OCI-LY1 (cell line): ENCODE measurements around the gene FAM185A.
"Not testable (repeated sequence)": the region's sequence is repeated elsewhere in the genome, so short reads cannot be mapped to it uniquely, and the experiment has no call there.

Source experiments
- H2AFZ ChIP-seq: fragments of 200-600 bp; sonication (generic), shearing (Covaris generic); 2 replicates; pipeline ENCODE4 v1.6.0; 2014; ENCODE audit warnings: antibody characterized with exemption, mild to moderate bottlenecking, low read length
- H3F3A ChIP-seq: fragments of 200-600 bp; sonication (generic), shearing (Covaris generic); 2 replicates; pipeline ENCODE4 v1.6.0; 2014; ENCODE audit warnings: mild to moderate bottlenecking, antibody characterized with exemption, low read length, moderate library complexity; ENCODE audit not compliant: insufficient read depth
- H3K27ac ChIP-seq: fragments of 200-600 bp; sonication (generic); 2 replicates; pipeline ENCODE4 v1.5.1; 2014; ENCODE audit warnings: low read length, mixed run types, mild to moderate bottlenecking, low read depth; ENCODE audit not compliant: poor library complexity, severe bottlenecking
- H3K27me3 ChIP-seq: fragments of 200-600 bp; sonication (generic); 2 replicates; pipeline ENCODE4 v1.6.0; 2014; ENCODE audit warnings: antibody characterized with exemption, mild to moderate bottlenecking, low read length, moderate library complexity; ENCODE audit not compliant: insufficient read depth
- H3K36me3 ChIP-seq: fragments of 200-600 bp; sonication (generic); 2 replicates; pipeline ENCODE4 v1.6.1; 2014; ENCODE audit warnings: mild to moderate bottlenecking, antibody characterized with exemption, low read length, moderate library complexity, mixed read lengths; ENCODE audit not compliant: insufficient read depth
- H3K4me1 ChIP-seq: fragments of 200-600 bp; sonication (generic); 2 replicates; pipeline ENCODE4 v1.5.1; 2014; ENCODE audit warnings: mild to moderate bottlenecking, low read length, moderate library complexity; ENCODE audit not compliant: insufficient read depth, severe bottlenecking
- H3K4me2 ChIP-seq: fragments of 200-600 bp; sonication (generic), shearing (Covaris generic); 2 replicates; pipeline ENCODE4 v1.6.1; 2014; ENCODE audit warnings: low read length
- H3K4me3 ChIP-seq: fragments of 200-600 bp; sonication (generic); 2 replicates; pipeline ENCODE4 v1.5.1; 2014; ENCODE audit warnings: low read length, low read depth, mild to moderate bottlenecking, mixed read lengths; ENCODE audit not compliant: poor library complexity, severe bottlenecking
- H3K79me2 ChIP-seq: fragments of 200-600 bp; shearing (Covaris generic); 2 replicates; pipeline ENCODE4 v1.6.1; 2016; ENCODE audit warnings: mixed run types, low read length, mixed read lengths; ENCODE audit not compliant: insufficient read depth
- H3K9ac ChIP-seq: fragments of 200-600 bp; sonication (generic), shearing (Covaris generic); 2 replicates; pipeline ENCODE4 v1.6.1; 2014; ENCODE audit warnings: mild to moderate bottlenecking, low read length, mixed read lengths
- H3K9me2 ChIP-seq: fragments of 200-600 bp; sonication (generic), shearing (Covaris generic); 2 replicates; pipeline ENCODE4 v1.6.1; 2014; ENCODE audit warnings: low read depth, mild to moderate bottlenecking, low read length, mixed read lengths
- H3K9me3 ChIP-seq: fragments of 200-600 bp; shearing (Covaris generic); 2 replicates; pipeline ENCODE4 v1.6.1; 2014; ENCODE audit warnings: low read length, mixed read lengths
- H4K20me1 ChIP-seq: fragments of 200-600 bp; sonication (generic), shearing (Covaris generic); 2 replicates; pipeline ENCODE4 v1.6.0; 2016; ENCODE audit warnings: mild to moderate bottlenecking, low read length; ENCODE audit not compliant: insufficient read depth

The FAM185A gene

GRCh38 chr7:102778663-102779062 is 29.9 kb downstream of the FAM185A start:
- H3K36me3 ChIP-seq = peaks cover 17% of the 10 kb centered on the region
- not testable (repeated sequence) for H3K4me3 ChIP-seq, H3K27me3 ChIP-seq, H3K9me2 ChIP-seq, H3K4me1 ChIP-seq, H2AFZ ChIP-seq, H3K9ac ChIP-seq, H3K27ac ChIP-seq, H3K79me2 ChIP-seq, H4K20me1 ChIP-seq, H3F3A ChIP-seq, H3K9me3 ChIP-seq, H3K4me2 ChIP-seq

- not testable (repeated sequence) for H2AFZ ChIP-seq, H3K9me3 ChIP-seq, H3K9ac ChIP-seq, H3K9me2 ChIP-seq, H3K27ac ChIP-seq, H3K4me3 ChIP-seq, H4K20me1 ChIP-seq, H3K4me2 ChIP-seq, H3K4me1 ChIP-seq, H3F3A ChIP-seq, H3K27me3 ChIP-seq, H3K79me2 ChIP-seq
- H3K36me3 ChIP-seq = peaks cover 17% of the 10 kb centered on the region
These were observed 32.1 kb downstream of the FAM185A start for GRCh38 chr7:102780926-102781325.

DNA sequence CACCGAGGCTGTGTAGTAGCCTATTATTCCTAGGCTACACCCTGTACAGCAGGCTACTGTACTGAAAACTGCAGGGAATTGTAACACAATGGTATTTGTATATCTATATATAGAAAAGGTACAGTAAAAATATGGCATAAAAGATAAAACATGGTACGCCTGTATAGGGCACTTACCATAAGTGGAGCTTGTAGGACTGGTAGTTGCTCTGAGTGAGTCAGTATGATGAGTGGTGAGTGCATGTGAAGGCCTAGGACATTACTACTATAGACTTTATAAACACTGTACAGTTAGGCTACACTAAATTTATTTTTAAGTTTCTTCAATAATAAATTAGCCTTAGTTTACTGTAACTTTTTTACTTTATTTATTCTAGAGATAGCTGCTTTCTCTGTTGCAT is 40.0 kb downstream of the FAM185A start:
- not testable (repeated sequence) for H3K9ac ChIP-seq, H3K4me2 ChIP-seq, H3K4me3 ChIP-seq, H3K27me3 ChIP-seq, H3K79me2 ChIP-seq, H3K9me3 ChIP-seq, H3F3A ChIP-seq, H2AFZ ChIP-seq, H4K20me1 ChIP-seq, H3K9me2 ChIP-seq, H3K4me1 ChIP-seq, H3K36me3 ChIP-seq, H3K27ac ChIP-seq

GRCh38 chr7:102790364-102791100 is 41.7 kb downstream of the FAM185A start:
- H3K27me3 ChIP-seq, H3K4me3 ChIP-seq, H4K20me1 ChIP-seq, H3K36me3 ChIP-seq, H3K27ac ChIP-seq, H3K79me2 ChIP-seq, H3K9ac ChIP-seq, H3K4me1 ChIP-seq, H2AFZ ChIP-seq, H3K9me2 ChIP-seq, H3F3A ChIP-seq, H3K4me2 ChIP-seq, H3K9me3 ChIP-seq: not testable (repeated sequence)

GRCh38 chr7:102791367-102791766 is 42.6 kb downstream of the FAM185A start:
- not testable (repeated sequence) for H3K36me3 ChIP-seq

GRCh38 chr7:102791831-102792230 is 43.0 kb downstream of the FAM185A start:
- not testable (repeated sequence) for H3K79me2 ChIP-seq, H4K20me1 ChIP-seq, H3K9ac ChIP-seq, H2AFZ ChIP-seq, H3K4me2 ChIP-seq, H3K4me3 ChIP-seq, H3K27me3 ChIP-seq, H3K9me2 ChIP-seq, H3K4me1 ChIP-seq, H3K36me3 ChIP-seq, H3F3A ChIP-seq, H3K27ac ChIP-seq, H3K9me3 ChIP-seq

More at GRCh38 chr7:102791367-102791766, 42.6 kb downstream of the FAM185A start:
- not testable (repeated sequence) for H3K27ac ChIP-seq, H3K4me1 ChIP-seq, H3K9ac ChIP-seq, H3K4me3 ChIP-seq, H3K9me2 ChIP-seq, H3K27me3 ChIP-seq, H3K4me2 ChIP-seq, H3K79me2 ChIP-seq, H3K9me3 ChIP-seq, H2AFZ ChIP-seq, H4K20me1 ChIP-seq, H3F3A ChIP-seq

DNA sequence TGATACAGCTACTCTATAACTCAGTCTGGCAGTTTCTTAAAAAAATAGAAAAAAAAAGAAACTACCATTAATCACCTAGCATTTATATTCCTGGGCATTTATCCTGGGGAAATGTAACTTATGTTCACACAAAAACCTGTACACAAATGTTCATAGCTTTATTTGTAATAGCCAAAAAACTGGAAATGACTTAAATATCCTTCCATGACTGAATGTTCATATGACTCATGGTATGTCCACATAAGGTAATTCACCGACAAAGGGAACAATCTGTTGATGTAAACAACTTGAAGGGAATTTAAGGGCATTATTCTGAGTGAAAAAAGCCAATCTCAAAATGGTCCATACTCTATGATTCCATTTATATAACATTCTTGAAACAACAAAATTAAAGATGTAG is 45.8 kb downstream of the FAM185A start:
- H3K79me2 ChIP-seq, H2AFZ ChIP-seq, H3K36me3 ChIP-seq: not testable (repeated sequence)

More for the DNA sequence above, 45.8 kb downstream of the FAM185A start:
- not testable (repeated sequence) for H3K9me3 ChIP-seq, H3K9ac ChIP-seq, H3F3A ChIP-seq, H3K4me3 ChIP-seq, H3K27ac ChIP-seq, H3K27me3 ChIP-seq, H3K9me2 ChIP-seq, H3K4me1 ChIP-seq, H4K20me1 ChIP-seq, H3K4me2 ChIP-seq
